Measurements from ENCODE around the gene U2SURP.

GRCh38 chr3:142973217-142974009 lies 28.0 kb upstream of the U2SURP start:
- no peak for TF ChIP-seq CTCF (IDR thresholded peaks at IDR 0.05; ENCODE audit: low read depth, low read length, poor library complexity, severe bottlenecking)
- TF ChIP-seq EZH2phosphoT487 (IDR thresholded peaks at IDR 0.05; ENCODE audit: borderline replicate concordance, low read length): no peak

Data from DOHH2 (cell line).